ENCODE data around the gene FYCO1. TPM values are rescaled to one million over a fixed set of nuclear protein-coding genes. Genes with fewer than 3 reads are reported as not detected.
A peak's percentile ranks its signal among the peaks of the same experiment; 100 is the strongest.
"Not testable (repeated sequence)": the region's sequence is repeated elsewhere in the genome, so short reads cannot be mapped to it uniquely, and the experiment has no call there.

The FYCO1 gene
- polyA plus RNA-seq (2012; ENCODE audit: missing spikeins): 4.5 TPM

GRCh38 chr3:45995236-45996192 is at the start of gene FYCO1:
Gene FYCO1, minus strand, starts transcription at chr3:45995824. Its CDS starts 10,914 bp downstream, at chr3:45984910.
- FAIRE-seq (peak; percentile 96), DNase-seq (ENCODE audit: insufficient read length) (peak; percentile 95)
- TF ChIP-seq POLR2AphosphoS5 (IDR thresholded peaks at IDR 0.05; ENCODE audit: low read depth, low read length): peak; percentile 40; the same call in 1 of the 2 replicates
- TF ChIP-seq TAF1 (IDR thresholded peaks at IDR 0.05; ENCODE audit: borderline replicate concordance, low read depth, low read length): peak; percentile 74
- peak; percentile 71; the same call in 1 of the 2 replicates for TF ChIP-seq POLR2A (IDR thresholded peaks at IDR 0.05; ENCODE audit: low read depth, low read length)

- no peak for FAIRE-seq
- no peak for TF ChIP-seq POLR2A (IDR thresholded peaks at IDR 0.05; ENCODE audit: low read depth, low read length)
- TF ChIP-seq TAF1 (IDR thresholded peaks at IDR 0.05; ENCODE audit: borderline replicate concordance, low read depth, low read length): no peak
- no peak for TF ChIP-seq POLR2AphosphoS5 (IDR thresholded peaks at IDR 0.05; ENCODE audit: low read depth, low read length)
- DNase-seq (ENCODE audit: insufficient read length): no peak
These were observed 43.3 kb upstream of the FYCO1 start for GRCh38 chr3:46038916-46039315.

GRCh38 chr3:46038071-46038470 is 42.4 kb upstream of the FYCO1 start:
- FAIRE-seq; DNase-seq (ENCODE audit: insufficient read length): not testable (repeated sequence)

DNA sequence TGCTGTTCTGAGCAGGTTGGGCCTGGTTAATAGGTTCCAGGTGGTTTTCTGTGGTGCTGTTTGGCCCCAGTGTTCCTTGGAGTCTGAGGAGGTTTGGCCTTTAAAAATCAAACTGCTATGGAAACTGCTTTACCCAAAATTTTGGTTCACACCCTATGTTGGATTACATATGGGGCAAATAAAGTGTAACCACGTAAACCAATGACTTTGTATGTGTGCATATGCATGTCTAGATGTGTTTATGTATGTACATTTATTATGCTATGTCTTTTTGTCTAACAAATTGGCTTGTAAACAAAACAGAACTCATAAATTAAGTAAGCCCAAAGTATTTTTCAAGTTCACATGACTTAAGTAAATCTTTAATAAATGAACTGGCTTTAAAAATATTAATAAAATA is 40.6 kb upstream of the FYCO1 start:
- FAIRE-seq (peak; percentile 27), DNase-seq (ENCODE audit: insufficient read length) (no peak)
- no peak for TF ChIP-seq POLR2AphosphoS5 (IDR thresholded peaks at IDR 0.05; ENCODE audit: low read depth, low read length)
- TF ChIP-seq POLR2A (IDR thresholded peaks at IDR 0.05; ENCODE audit: low read depth, low read length): no peak
- TF ChIP-seq TAF1 (IDR thresholded peaks at IDR 0.05; ENCODE audit: borderline replicate concordance, low read depth, low read length): no peak

DNA sequence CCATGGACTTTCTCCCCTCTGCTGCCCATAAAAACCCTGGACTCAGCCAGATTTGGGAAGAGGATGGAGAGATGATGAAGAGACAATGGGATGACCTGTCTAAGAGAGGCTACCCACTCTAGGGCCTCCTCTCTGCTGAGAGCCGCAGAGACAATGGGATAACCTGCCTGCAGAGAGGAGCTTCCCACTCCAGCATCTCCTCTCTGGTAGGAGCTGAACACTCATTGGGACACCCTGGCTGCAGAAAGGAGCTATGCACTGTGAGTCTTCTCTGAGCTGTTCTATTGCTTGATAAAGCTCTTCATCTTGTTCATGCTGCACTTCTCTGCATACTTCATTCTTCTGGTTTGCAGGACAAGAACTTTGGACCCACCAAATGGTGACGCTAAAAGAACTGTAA is 36.1 kb upstream of the FYCO1 start:
- DNase-seq (ENCODE audit: insufficient read length) (no peak), FAIRE-seq (no peak)
- TF ChIP-seq POLR2A (IDR thresholded peaks at IDR 0.05; ENCODE audit: low read depth, low read length) (no peak), POLR2AphosphoS5 (IDR thresholded peaks at IDR 0.05; ENCODE audit: low read depth, low read length) (no peak), TAF1 (IDR thresholded peaks at IDR 0.05; ENCODE audit: borderline replicate concordance, low read depth, low read length) (no peak)

GRCh38 chr3:46031269-46031668 is 35.6 kb upstream of the FYCO1 start:
- TF ChIP-seq POLR2AphosphoS5 (IDR thresholded peaks at IDR 0.05; ENCODE audit: low read depth, low read length) (no peak), TAF1 (IDR thresholded peaks at IDR 0.05; ENCODE audit: borderline replicate concordance, low read depth, low read length) (no peak), POLR2A (IDR thresholded peaks at IDR 0.05; ENCODE audit: low read depth, low read length) (no peak)
- DNase-seq (ENCODE audit: insufficient read length): no peak
- FAIRE-seq: no peak

DNA sequence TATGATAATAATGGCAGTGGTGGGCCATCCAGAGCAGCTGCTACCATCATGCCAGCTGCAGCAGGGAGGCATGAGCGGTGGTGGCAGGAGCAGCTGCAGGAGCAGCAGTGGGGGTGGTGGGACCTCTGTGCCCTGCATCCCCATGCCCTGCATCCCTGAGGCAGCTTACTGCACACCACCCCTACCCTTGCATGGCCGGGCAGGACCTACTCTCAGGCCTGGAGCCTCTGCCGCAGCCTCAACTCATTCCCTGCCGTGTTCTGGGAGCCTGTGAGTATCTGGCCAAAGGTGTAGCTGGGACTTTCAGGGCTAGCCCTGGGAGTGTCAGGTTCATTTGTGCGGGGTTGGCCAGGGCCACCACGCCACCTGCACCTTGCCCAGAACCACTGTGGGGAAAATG is 35.0 kb upstream of the FYCO1 start:
- FAIRE-seq (no peak), DNase-seq (ENCODE audit: insufficient read length) (no peak)
- no peak for TF ChIP-seq POLR2AphosphoS5 (IDR thresholded peaks at IDR 0.05; ENCODE audit: low read depth, low read length)
- TF ChIP-seq TAF1 (IDR thresholded peaks at IDR 0.05; ENCODE audit: borderline replicate concordance, low read depth, low read length): no peak
- TF ChIP-seq POLR2A (IDR thresholded peaks at IDR 0.05; ENCODE audit: low read depth, low read length): no peak

DNA sequence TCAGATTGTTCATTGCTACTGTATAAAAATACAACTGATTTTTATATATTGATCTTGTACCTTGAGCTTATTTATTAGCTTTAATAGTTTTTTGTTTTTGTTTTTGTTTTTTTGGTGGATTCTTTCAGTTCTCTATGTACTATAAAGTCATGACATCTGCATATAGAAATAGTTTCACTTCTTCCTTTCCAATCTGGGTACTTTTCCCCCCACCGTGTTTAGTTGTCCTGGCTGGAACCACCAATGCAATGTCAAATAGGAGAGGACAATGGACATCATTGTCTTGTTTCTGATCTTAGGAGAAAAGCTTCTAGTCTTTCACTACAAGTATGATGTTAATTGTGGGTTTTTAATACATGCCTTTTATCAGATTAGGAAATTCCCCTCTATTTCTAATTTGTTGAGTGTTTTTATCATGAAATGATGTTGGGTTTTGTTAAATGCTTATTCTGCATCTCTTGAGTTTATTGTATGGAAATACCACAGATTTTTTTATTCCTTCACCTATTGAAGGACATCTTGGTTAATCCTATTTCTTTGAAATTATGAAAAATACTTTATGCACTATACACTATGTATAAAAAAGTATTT is 34.4 kb upstream of the FYCO1 start:
- peak; percentile 53 for FAIRE-seq
- no peak for TF ChIP-seq POLR2A (IDR thresholded peaks at IDR 0.05; ENCODE audit: low read depth, low read length)
- TF ChIP-seq POLR2AphosphoS5 (IDR thresholded peaks at IDR 0.05; ENCODE audit: low read depth, low read length): no peak
- TF ChIP-seq TAF1 (IDR thresholded peaks at IDR 0.05; ENCODE audit: borderline replicate concordance, low read depth, low read length): no peak
- DNase-seq (ENCODE audit: insufficient read length): no peak

GRCh38 chr3:46027736-46028397 is 32.2 kb upstream of the FYCO1 start:
- DNase-seq (ENCODE audit: insufficient read length) (no peak), FAIRE-seq (no peak)
- TF ChIP-seq TAF1 (IDR thresholded peaks at IDR 0.05; ENCODE audit: borderline replicate concordance, low read depth, low read length) (no peak), POLR2AphosphoS5 (IDR thresholded peaks at IDR 0.05; ENCODE audit: low read depth, low read length) (no peak), POLR2A (IDR thresholded peaks at IDR 0.05; ENCODE audit: low read depth, low read length) (no peak)

DNA sequence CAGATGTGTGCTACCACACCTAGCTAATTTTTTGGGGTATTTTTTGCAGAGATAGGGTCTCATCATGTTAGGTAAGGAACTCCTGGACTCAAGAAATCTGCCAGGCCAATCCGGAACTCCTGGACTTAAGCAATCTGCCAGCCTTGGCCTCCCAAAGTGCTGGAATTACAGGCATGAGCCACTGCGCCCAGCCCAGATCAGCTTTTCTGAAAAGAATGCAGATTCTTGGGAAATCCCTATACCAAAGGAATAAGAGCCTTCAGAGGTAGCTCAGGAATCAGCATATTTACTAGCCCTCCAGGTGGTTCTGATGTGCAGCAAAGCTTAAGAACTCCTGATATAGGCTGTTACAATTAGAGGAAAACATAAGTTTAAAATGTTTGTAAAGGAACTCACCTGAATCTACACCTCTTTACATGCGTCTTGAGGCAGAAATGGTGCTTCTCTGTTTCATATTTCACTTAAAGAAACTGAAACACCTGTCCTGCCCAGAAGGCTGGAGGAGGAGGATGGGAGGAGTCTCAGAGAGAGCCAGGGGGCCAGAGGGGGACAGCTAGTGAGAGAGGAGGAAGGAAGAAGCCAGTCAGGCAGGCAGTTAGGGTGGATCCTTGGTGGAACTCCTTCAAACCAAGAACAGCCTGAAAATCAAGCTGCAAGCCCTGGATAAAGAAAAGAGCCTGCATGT is 31.5 kb upstream of the FYCO1 start, which contains the start of gene XCR1:
TSS of gene XCR1 (minus strand) at position 463 of the 685 bp plus-strand sequence. CDS start 5,536 bp downstream, outside the sequence.
- DNase-seq (ENCODE audit: insufficient read length) (no peak), FAIRE-seq (no peak)
- TF ChIP-seq POLR2A (IDR thresholded peaks at IDR 0.05; ENCODE audit: low read depth, low read length) (no peak), TAF1 (IDR thresholded peaks at IDR 0.05; ENCODE audit: borderline replicate concordance, low read depth, low read length) (no peak), POLR2AphosphoS5 (IDR thresholded peaks at IDR 0.05; ENCODE audit: low read depth, low read length) (no peak)

DNA sequence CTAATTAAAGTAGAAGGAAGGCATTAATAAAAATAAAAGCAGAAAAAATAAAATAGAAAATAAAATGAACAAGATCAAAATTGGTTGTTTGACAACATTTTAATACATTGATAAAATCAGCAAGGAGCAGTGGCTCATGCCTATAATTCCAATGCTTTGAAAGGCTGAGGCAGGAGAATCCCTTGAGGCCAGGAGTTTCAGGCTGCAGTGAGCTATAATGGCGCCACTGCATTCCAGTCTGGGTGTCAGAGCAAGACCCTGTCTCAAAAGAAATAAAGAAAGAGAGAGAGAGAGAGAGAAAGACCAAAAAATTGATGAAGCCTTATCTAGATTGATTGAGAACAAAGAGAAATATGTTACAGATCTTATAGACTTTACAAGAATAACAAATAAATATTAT is 29.5 kb upstream of the FYCO1 start:
- DNase-seq (ENCODE audit: insufficient read length) (no peak), FAIRE-seq (no peak)
- no peak for TF ChIP-seq TAF1 (IDR thresholded peaks at IDR 0.05; ENCODE audit: borderline replicate concordance, low read depth, low read length)
- TF ChIP-seq POLR2AphosphoS5 (IDR thresholded peaks at IDR 0.05; ENCODE audit: low read depth, low read length): no peak
- no peak for TF ChIP-seq POLR2A (IDR thresholded peaks at IDR 0.05; ENCODE audit: low read depth, low read length)

All from GM12892 (cell line).